ENCODE measurements around the gene LSM4.

Gene LSM4

GRCh38 chr19:18313398-18313797, 9.5 kb downstream of the LSM4 start:
- DNase-seq (ENCODE audit: extremely low spot score, insufficient read length, low read depth) (no peak), FAIRE-seq (no peak)

DNA sequence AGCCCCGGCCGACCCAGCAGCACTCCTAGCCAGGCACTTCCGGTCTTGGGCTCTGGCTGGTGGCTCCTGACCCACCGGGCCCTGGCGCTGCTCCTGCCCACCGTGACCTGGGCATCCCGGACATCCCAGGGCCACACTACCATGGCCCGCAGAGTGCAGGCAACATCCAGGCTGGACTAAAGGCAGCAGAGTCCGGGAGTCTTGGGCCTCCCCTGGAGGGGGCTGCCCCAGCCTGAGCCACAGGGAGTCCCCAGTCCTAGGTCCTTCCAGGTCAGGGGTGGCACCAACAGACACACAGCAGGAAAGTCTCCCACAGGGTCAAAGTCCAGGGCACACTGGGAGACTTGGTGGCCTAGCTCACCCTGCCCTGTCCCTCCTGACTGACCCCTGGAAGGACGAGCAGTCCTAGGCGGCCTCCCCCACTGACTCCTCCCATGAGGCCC, 10.8 kb downstream of the LSM4 start:
- DNase-seq (ENCODE audit: extremely low spot score, insufficient read length, low read depth) (no peak), FAIRE-seq (no peak)

GRCh38 chr19:18311502-18312091, 11.3 kb downstream of the LSM4 start:
- no peak for FAIRE-seq
- no peak for DNase-seq (ENCODE audit: extremely low spot score, insufficient read length, low read depth)

GRCh38 chr19:18310966-18311365, 11.9 kb downstream of the LSM4 start:
- DNase-seq (ENCODE audit: extremely low spot score, insufficient read length, low read depth), result no peak
- FAIRE-seq, result no peak

DNA sequence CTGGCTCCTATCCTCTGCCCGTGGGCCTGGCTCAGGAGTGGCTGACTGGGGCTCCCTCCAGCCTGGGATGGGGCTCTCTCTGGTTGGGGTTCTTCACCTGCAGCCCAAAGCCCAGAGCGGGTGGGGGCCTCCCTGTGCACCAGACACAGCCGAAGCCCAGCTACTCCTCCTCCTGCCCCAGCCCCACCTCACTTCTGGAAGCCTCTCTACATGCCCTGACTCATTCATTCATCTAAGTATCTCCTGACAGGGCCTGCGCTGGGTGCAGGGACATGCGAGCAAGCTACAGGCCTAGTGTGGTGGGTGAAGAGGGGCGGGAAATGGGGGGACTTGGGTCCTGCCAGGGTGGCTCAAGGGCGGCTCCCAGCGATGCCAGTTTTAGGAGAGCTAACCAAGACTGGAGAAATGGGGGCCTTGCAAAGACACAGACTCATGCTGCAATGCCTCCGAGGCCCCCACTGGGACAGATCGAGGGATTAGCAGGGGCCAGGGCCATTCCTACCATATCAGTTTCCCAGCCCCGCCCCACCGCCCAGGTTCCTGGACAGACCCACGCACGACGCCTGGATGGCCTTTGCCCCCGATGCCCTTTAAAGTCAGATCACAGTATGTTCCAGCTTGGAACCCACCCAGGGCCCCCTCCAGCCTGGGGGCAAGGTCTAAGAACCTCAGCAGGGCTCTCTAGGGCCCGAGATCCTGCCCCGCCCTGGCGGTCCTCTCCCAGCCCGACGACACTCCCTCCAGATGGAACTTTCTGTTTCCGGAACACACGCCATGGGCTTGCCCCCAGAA, 12.6 kb downstream of the LSM4 start:
- FAIRE-seq (no peak), DNase-seq (ENCODE audit: extremely low spot score, insufficient read length, low read depth) (no peak)

DNA sequence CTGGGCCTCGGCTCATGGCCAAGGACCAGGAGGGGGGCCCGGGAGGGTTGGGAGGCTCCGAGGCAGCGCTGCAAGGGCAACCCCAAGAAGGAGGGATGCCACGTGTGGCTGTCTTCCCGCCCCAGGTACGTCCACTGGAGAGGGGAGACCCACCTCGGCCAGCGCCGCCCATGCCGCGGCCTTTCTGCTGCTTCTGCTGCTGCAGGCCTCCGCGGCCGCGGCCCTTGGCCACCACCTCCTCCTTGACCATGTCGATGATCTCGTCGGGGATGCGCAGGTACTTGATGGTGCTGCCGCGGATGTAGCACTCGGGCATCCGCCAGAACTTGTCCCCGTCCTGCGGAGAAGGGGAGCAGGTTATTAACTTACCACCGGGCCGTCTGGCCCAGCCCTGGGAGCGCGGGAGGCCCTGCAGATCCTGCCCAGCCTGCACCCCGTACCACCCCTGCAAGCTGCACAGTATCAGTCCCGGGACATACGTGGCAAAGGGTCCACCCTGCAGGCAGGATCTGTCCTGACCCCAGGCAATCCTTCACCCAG, 13.3 kb downstream of the LSM4 start:
- no peak for FAIRE-seq
- no peak for DNase-seq (ENCODE audit: extremely low spot score, insufficient read length, low read depth)

DNA sequence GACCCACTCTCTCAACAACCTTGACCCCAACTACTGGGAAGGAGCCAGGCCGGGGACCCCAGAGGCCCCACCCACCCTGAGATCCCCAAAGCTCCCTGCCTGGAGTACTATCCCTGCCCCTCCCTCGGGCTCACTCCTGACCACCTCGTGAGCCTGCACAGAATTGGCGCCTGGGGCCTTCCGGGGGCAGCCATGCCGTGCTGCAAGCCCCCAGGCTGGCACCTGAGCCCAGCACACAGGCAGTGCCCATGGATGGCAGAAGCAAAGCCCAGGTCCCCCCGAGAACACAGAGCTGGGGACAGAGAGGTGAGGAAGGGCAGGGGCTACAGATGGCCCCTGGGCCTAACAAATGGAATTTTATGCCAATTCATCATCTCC, 13.9 kb downstream of the LSM4 start:
- DNase-seq (ENCODE audit: extremely low spot score, insufficient read length, low read depth) (no peak), FAIRE-seq (no peak)

- no peak for DNase-seq (ENCODE audit: extremely low spot score, insufficient read length, low read depth)
These were observed 14.6 kb downstream of the LSM4 start for GRCh38 chr19:18308051-18308947.

DNA sequence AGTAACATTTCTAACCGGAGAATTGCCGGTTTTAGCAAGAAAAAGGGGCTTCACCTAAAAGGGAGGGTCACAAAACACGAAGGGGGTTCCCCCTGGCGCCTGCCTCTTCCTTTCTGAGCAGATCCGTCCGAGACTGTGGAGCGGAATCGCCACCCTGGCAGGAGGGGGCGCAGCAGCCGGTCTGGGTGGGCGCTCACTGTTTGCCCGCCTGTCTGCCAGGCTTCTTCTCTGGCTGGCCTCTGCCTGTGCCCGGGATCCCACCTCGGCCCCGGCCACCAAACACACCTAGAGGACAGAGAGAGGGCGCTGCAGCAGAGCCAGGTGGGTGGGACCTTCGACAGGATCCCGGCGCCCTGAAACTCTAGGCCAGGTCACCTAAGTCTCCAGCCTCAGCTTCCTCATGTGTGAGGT, 15.6 kb downstream of the LSM4 start:
- DNase-seq (ENCODE audit: extremely low spot score, insufficient read length, low read depth) (no peak), FAIRE-seq (no peak)

More at GRCh38 chr19:18308051-18308947, 14.6 kb downstream of the LSM4 start:
- FAIRE-seq, result no peak

DNA sequence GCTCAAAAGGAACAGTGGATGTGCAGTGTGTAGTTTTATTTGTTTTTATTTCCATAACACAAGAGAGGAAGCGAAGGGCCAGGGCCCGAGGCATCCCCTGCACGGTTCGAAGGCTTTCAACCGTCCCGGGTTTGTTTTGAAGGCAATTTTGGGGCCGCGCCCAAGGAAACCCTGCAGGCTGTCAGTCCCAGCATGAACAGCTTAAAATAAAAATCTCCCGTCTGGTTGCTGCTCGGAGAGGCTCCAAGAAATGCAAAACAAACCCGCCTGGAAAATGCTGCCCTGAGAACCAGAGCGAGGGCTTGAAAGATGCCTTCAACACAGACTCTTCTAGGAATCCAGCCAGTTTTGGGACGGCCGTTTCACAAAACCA, 16.0 kb downstream of the LSM4 start:
- DNase-seq (ENCODE audit: extremely low spot score, insufficient read length, low read depth), result no peak
- peak; percentile 33 for FAIRE-seq

DNA sequence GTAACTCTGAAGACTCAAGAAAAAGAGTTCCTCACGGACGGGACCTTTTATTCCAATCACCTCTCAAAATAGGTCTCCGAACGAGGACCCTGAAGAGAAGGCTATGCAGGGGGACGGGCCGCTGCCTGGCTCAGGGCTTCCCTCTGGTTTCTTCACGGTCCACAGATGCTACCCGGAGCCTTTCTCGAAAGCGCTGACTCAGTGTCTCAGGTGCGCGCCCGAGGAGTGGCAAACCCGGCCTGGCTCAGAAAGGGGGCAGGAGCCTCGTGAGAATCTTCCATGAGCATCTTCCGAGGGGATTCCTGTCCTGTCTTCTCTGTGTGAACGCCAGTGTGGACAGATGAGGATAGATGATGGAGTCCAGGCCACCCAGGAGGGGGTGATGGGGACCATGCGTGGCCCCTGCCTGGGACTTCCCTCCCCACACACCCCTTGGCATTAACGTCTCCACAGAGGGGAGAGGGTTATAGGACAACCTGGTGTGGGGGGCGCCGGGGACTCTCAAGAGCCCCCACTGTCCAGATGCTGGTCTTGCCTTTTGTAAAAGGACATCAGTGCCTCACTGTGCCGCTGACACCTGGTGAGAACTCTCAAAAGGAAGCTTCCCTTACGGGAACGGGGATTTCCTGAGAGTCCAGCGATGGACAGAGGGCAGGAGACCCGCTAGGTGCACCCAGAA, 16.5 kb downstream of the LSM4 start:
- DNase-seq (ENCODE audit: extremely low spot score, insufficient read length, low read depth) (no peak), FAIRE-seq (peak; percentile 57)

DNA sequence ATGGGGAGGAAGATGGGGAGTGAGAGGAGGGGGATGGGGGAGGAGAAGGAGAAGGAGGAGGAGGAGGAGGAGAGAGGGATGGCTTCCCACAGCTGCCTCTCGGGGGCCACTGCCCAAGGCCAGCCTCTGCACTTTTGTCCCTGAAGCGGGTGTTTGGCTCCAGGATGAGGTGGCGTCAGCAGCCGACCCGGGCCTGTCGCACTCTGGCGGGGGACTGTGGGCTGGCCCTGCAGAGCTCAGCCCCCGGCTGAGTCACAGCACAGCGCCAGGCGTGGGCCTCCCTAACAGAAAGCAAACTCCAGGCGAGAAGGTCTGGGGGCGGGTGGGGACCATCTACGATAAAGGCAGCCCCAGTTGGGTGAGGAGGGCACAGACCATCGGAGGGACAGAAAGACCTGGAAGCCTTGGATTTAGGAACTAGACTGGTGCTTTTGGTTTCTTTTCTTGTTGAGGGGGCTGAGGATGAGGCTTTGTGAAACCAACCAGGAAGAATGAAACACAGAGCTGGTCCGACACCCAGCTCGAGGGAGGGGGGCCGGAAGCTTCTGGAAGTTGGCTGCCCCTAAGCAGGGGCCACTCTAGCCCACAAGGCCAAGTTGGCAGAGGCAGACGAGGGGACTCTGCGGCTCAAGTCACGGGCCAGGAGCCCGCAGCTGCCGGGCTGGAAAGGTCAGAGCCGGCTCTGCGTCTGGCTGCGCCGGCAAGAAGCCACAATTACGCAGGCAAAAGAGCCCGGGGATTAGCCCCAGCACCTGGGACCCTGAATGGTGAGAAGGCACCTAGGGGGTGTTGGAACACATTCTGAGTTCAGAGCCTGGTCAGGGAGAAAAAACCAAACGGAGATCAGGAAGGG, 18.2 kb downstream of the LSM4 start:
- peak; percentile 83 for FAIRE-seq
- DNase-seq (ENCODE audit: extremely low spot score, insufficient read length, low read depth), result no peak

GRCh38 chr19:18304208-18304457, 18.7 kb downstream of the LSM4 start:
- DNase-seq (ENCODE audit: extremely low spot score, insufficient read length, low read depth) (no peak), FAIRE-seq (no peak)

- FAIRE-seq, result no peak
- DNase-seq (ENCODE audit: extremely low spot score, insufficient read length, low read depth), result no peak
These were observed 21.2 kb downstream of the LSM4 start for GRCh38 chr19:18301718-18302111.

GRCh38 chr19:18300930-18301717, 21.8 kb downstream of the LSM4 start:
- FAIRE-seq (no peak), DNase-seq (ENCODE audit: extremely low spot score, insufficient read length, low read depth) (no peak)

GRCh38 chr19:18299654-18300053, 23.2 kb downstream of the LSM4 start:
- FAIRE-seq, result no peak

DNA sequence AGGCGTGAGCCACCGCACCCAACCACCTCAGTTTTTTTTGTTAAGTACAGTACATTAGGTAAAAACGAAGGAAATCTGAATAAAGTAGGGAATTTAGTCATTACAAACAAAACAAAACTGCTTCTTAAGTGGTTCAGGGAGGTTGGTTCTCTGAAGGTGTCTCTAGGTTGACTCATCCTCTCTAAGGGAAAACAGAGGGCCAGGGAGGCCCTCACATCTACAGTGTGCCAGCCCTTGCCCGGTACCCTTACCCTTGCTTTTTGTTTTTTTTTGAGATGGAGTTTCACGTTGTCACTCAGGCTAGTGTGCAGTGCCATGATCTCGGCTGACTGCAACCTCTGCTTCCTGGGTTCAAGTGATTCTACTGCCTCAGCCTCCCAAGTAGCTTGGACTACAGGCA, 24.3 kb downstream of the LSM4 start:
- DNase-seq (ENCODE audit: extremely low spot score, insufficient read length, low read depth) (no peak), FAIRE-seq (no peak)

More at GRCh38 chr19:18299654-18300053, 23.2 kb downstream of the LSM4 start:
- no peak for DNase-seq (ENCODE audit: extremely low spot score, insufficient read length, low read depth)

- DNase-seq (ENCODE audit: extremely low spot score, insufficient read length, low read depth) (no peak), FAIRE-seq (no peak)
These were observed 25.6 kb downstream of the LSM4 start for GRCh38 chr19:18297308-18297707.

DNA sequence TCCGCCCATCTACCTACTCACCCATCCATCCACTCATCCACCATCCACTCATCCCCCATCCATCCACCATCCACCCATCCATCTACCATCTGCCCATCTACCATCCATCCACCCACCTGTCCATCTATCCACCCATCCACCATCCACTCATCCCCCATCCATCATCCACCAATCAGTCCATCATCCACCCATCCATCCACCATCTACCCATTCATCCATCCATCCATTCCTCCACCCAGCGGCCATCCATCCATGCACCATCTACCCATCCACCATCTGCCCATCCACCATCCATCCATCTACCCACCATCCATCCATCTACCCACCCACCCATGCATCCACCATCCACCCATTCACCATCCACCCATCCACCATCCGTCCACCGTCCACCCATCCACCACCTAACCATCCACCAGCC, 27.8 kb downstream of the LSM4 start:
- FAIRE-seq, result no peak
- DNase-seq (ENCODE audit: extremely low spot score, insufficient read length, low read depth), result no peak

Data from GM18507 (cell line).